K562 (cell line): ENCODE data around the gene INSYN2B. TPM values are rescaled to one million over a fixed set of nuclear protein-coding genes. Genes with fewer than 3 reads are reported as not detected.

Experiments
- ATAC-seq: fragments of 200-7000 bp; cut with Tn5 transposase; 3 replicates; pipeline ENCODE4 v1.9.1; 2020; ENCODE audit warnings: moderate library complexity
- BruUV-seq: library from RNA; stranded (reverse); fragments of 400-500 nt; replicated peaks from 2 replicates; lab custom pipeline; 2021; lab: Mats Ljungman, UMichigan
- CTCF ChIA-PET: fragments of 300-600 bp; formaldehyde crosslinking; extraction: SDS; loops from one replicate; lab custom pipeline; 2021; ENCODE audit warnings: low intra/inter-chr PET ratio; lab: Yijun Ruan, JAX
- POLR2A ChIA-PET: fragments of 300-600, 350-650 bp; sonication (Branson Sonifier 250); formaldehyde crosslinking; extraction: SDS; loops from one replicate; lab custom pipeline; 2021; ENCODE audit warnings: antibody characterized with exemption, inconsistent platforms; lab: Yijun Ruan, JAX
- DNase-seq, 4 experiments: peaks; one replicate each; pipeline versions ENCODE4 v3.0.0 to v3.0.0-alpha.2; 2011 to 2018; ENCODE audit warnings: low spot score in 3 of 4, mixed read lengths in 3 of 4; ENCODE audit errors: extremely low read depth in 1 of 4
- FAIRE-seq: peaks from 2 replicates; lab custom pipeline; 2011; peaks lifted over from hg19 to GRCh38; lab: Jason Lieb, UNC
- H2AFZ ChIP-seq: 2 replicates; pipeline ENCODE4 v1.6.0; 2011; ENCODE audit warnings: low read depth, low read length, control low read depth, inconsistent platforms
- H3K27ac ChIP-seq: fragments of 200-600 bp; 3 replicates; pipeline ENCODE4 v1.8.0; 2011; ENCODE audit warnings: low read depth, mild to moderate bottlenecking, control low read depth, inconsistent platforms, low read length, moderate library complexity, mixed read lengths; ENCODE audit errors: extremely low read depth
- H3K27me3 ChIP-seq, 2 experiments: fragments of 300-600 bp in 1 of 2; 2 replicates in 1 of 2; 3 replicates in 1 of 2; pipeline versions ENCODE4 v1.6.0 to v1.8.0; 2011; ENCODE audit warnings: inconsistent platforms in 2 of 2, low read length in 2 of 2, mild to moderate bottlenecking in 1 of 2, mixed read lengths in 1 of 2, moderate library complexity in 1 of 2; ENCODE audit not compliant: control insufficient read depth in 2 of 2, insufficient read depth in 2 of 2
- H3K36me3 ChIP-seq: fragments of 300-600 bp; 3 replicates; pipeline ENCODE4 v1.8.0; 2011; ENCODE audit warnings: mild to moderate bottlenecking, low read length, inconsistent platforms; ENCODE audit not compliant: control insufficient read depth, insufficient read depth
- H3K4me1 ChIP-seq, 2 experiments: fragments of 200-600 bp in 1 of 2; replicated peaks in 1 of 2; 2 replicates in 1 of 2; 3 replicates in 1 of 2; pipeline versions ENCODE4 v1.5.1 to v1.8.0; 2011; ENCODE audit warnings: inconsistent platforms in 2 of 2, low read length in 2 of 2, mild to moderate bottlenecking in 1 of 2, mixed read lengths in 1 of 2, moderate library complexity in 1 of 2; ENCODE audit not compliant: control insufficient read depth in 2 of 2, insufficient read depth in 2 of 2
- H3K4me2 ChIP-seq: 2 replicates; pipeline ENCODE4 v1.6.1; 2011; ENCODE audit warnings: low read length, control low read depth, inconsistent platforms, mixed read lengths; ENCODE audit not compliant: insufficient read depth
- H3K4me3 ChIP-seq: fragments of 200-600 bp; sonication (generic), shearing (Covaris generic); 2 replicates; pipeline ENCODE4 v1.5.1; 2016; ENCODE audit warnings: control low read depth, inconsistent platforms
- H3K79me2 ChIP-seq: fragments of 200-600 bp; 3 replicates; pipeline ENCODE4 v1.8.0; 2011; ENCODE audit warnings: low read length, inconsistent platforms; ENCODE audit not compliant: control insufficient read depth, insufficient read depth
- H3K9ac ChIP-seq, 2 experiments: 2 replicates each; pipeline versions ENCODE4 v1.6.0 to v1.6.1; 2011; ENCODE audit warnings: low read depth in 2 of 2, low read length in 2 of 2, control low read depth in 1 of 2, inconsistent platforms in 1 of 2, mild to moderate bottlenecking in 1 of 2, mixed read lengths in 1 of 2; ENCODE audit not compliant: insufficient read depth in 1 of 2
- H3K9me1 ChIP-seq: one replicate; pipeline ENCODE4 v1.6.0; 2011; ENCODE audit warnings: inconsistent platforms, mild to moderate bottlenecking, low read length, moderate library complexity; ENCODE audit not compliant: control insufficient read depth, insufficient read depth
- H3K9me3 ChIP-seq: replicated peaks from 2 replicates; pipeline ENCODE4 v1.5.1; 2011; ENCODE audit warnings: low read depth, low read length, inconsistent platforms; ENCODE audit not compliant: control insufficient read depth, insufficient read depth
- H4K20me1 ChIP-seq: replicated peaks from 2 replicates; pipeline ENCODE4 v1.6.1; 2011; ENCODE audit warnings: low read length, inconsistent platforms, mixed read lengths; ENCODE audit not compliant: control insufficient read depth, insufficient read depth
- ELF2 ChIP-seq: fragments of 250-450 bp; sonication (Bioruptor Pico); IDR thresholded peaks from 2 replicates; pipeline ENCODE4 v1.5.0; 2021; ENCODE audit warnings: mild to moderate bottlenecking
- ZFP30 ChIP-seq: fragments of 250-450 bp; sonication (Bioruptor Pico); IDR thresholded peaks from 2 replicates; pipeline ENCODE4 v1.8.0; 2022; ENCODE audit warnings: moderate library complexity, mild to moderate bottlenecking, inconsistent platforms, borderline replicate concordance
- ZNF239 ChIP-seq: fragments of 250-450 bp; sonication (Bioruptor Pico); IDR thresholded peaks from 2 replicates; pipeline ENCODE4 v1.4.0; 2020; ENCODE audit warnings: mild to moderate bottlenecking
- ZNF318 ChIP-seq, 2 experiments: fragments of 450-650 bp; IDR thresholded peaks; 2 replicates each; pipeline ENCODE4 v1.6.1; 2016; ENCODE audit warnings: mild to moderate bottlenecking in 2 of 2, borderline replicate concordance in 1 of 2, low read depth in 1 of 2, moderate library complexity in 1 of 2
- ZNF589 ChIP-seq: fragments of 200-800 bp; sonication (Bioruptor generic); IDR thresholded peaks from 2 replicates; pipeline ENCODE4 v1.6.1; 2016; ENCODE audit warnings: low read depth, missing genetic modification characterization, missing compliant biosample characterization
- ZNF717 ChIP-seq: fragments of 250-450 bp; sonication (Bioruptor Pico); IDR thresholded peaks from 2 replicates; pipeline ENCODE4 v1.5.0; 2021
- WGBS: fragments of 100-300 bp; shearing (Covaris generic); methylation state at CpG from one replicate; pipeline ENCODE4 v1.1.6; 2016; ENCODE audit warnings: low coverage, mixed read lengths; ENCODE audit not compliant: insufficient coverage; ENCODE audit errors: missing lambda C conversion rate; 5-methylcytosine and 5-hydroxymethylcytosine counted together
- in situ Hi-C: fragments of 300-500 bp; cut with MboI; formaldehyde crosslinking; loops from 4 replicates; pipeline ENCODE4 v1.15.0; 2018; ENCODE audit warnings: inconsistent platforms, mixed read lengths
- intact Hi-C: fragments of 100-400 bp; cut with micrococcal nuclease; formaldehyde crosslinking; loops from 2 replicates; pipeline ENCODE4 v1.14.2; 2022
- polyA plus RNA-seq, 8 experiments: library from polyadenylated mRNA; depleted of rRNA in 4 of 8; stranded (reverse) in 5 of 8; unstranded in 3 of 8; fragments of >200 nt; fragmentation: Nextera tagmentation in 2 of 8; fragmentation: Illumina TruSeq in 1 of 8; extraction: Ambion mirVana in 2 of 8; extraction: Trizol in 1 of 8; gene quantifications; 2 replicates each; pipeline versions ENCODE4 v1.2.1 to v1.2.3, GENCODE V29; 2011 to 2014; ENCODE audit warnings: inconsistent platforms in 1 of 8, missing spikeins in 1 of 8
- total RNA-seq, 7 experiments: library from RNA; depleted of rRNA in 6 of 7; stranded (reverse); fragments of >200 nt in 6 of 7; fragmentation: Illumina TruSeq in 2 of 7; extraction: Trizol in 2 of 7; gene quantifications; 2 replicates each; pipeline versions ENCODE4 v1.2.1 to v1.2.3, GENCODE V29; 2011 to 2021; ENCODE audit warnings: low replicate concordance in 1 of 7

Gene INSYN2B
- total and polyA plus RNA-seq, 9 of the 15 experiments (the other 6 are each of a cell fraction or from before 2014, with no cell fraction given), result not detected

- H3K36me3 ChIP-seq, result no peaks in the 10 kb centered on the region
- no peak overlapping the region for H3K4me2 ChIP-seq
- FAIRE-seq (no peak), ATAC-seq (no peak), DNase-seq (no peak)
- H3K9me1 ChIP-seq, result no peaks in the 10 kb centered on the region
- 3% methylated on average over 3 of the region's 4 CpGs for WGBS
- H3K4me1 ChIP-seq, result no peaks in the 10 kb centered on the region
- intact Hi-C loops, result no loop called here
- no peaks in the 10 kb centered on the region for H4K20me1 ChIP-seq
- H3K27ac ChIP-seq, result no peak overlapping the region
- in situ Hi-C loops, result no loop called here
- no peak overlapping the region for H3K9ac ChIP-seq
- TF ChIP-seq ELF2, result no peak
- H3K79me2 ChIP-seq, result no peaks in the 10 kb centered on the region
- ChIA-PET POLR2A (no interaction called here), CTCF (interaction anchor here (0.6 kb wide), 1 partner anchor 70 kb away, joined by 4 read pairs; no protein-coding TSS in a partner anchor)
- H3K9me3 ChIP-seq, result no peaks in the 10 kb centered on the region
- BruUV-seq, result no TSS peak
- no peak overlapping the region for H3K4me3 ChIP-seq
- H2AFZ ChIP-seq, result no peak overlapping the region
- peaks cover 0 to 4% of the 10 kb centered on the region in 2 experiments; a peak in 1 of 5 replicates for H3K27me3 ChIP-seq
Measured at GRCh38 chr5:169911448-169912212, 68.7 kb downstream of the INSYN2B start.

GRCh38 chr5:169910393-169910792 is 69.9 kb downstream of the INSYN2B start:
- in situ Hi-C loops (no loop called here), intact Hi-C loops (no loop called here)
- no TSS peak for BruUV-seq
- H3K4me2 ChIP-seq, result no peak overlapping the region
- H3K9me1 ChIP-seq, result no peaks in the 10 kb centered on the region
- H3K27ac ChIP-seq, result no peak overlapping the region
- H3K9me3 ChIP-seq, result no peaks in the 10 kb centered on the region
- no peak overlapping the region for H3K9ac ChIP-seq
- no peak for ATAC-seq
- POLR2A ChIA-PET, result interaction anchor here (1.1 kb wide), 1 partner anchor 13 kb away, joined by 3 read pairs; no protein-coding TSS in a partner anchor
- H3K27me3 ChIP-seq, result peaks cover 0 to 4% of the 10 kb centered on the region in 2 experiments; a peak in 1 of 5 replicates
- H3K36me3 ChIP-seq, result no peaks in the 10 kb centered on the region
- CTCF ChIA-PET, result no interaction called here
- FAIRE-seq, result no peak
- no peak for DNase-seq
- 10% methylated on average over 5 of the region's 5 CpGs for WGBS
- H2AFZ ChIP-seq, result no peak overlapping the region
- no peaks in the 10 kb centered on the region for H4K20me1 ChIP-seq
- H3K4me3 ChIP-seq, result no peak overlapping the region
- H3K4me1 ChIP-seq, result no peaks in the 10 kb centered on the region
- no peaks in the 10 kb centered on the region for H3K79me2 ChIP-seq
- no peak for TF ChIP-seq ZNF239
- TF ChIP-seq ZNF589 (CRISPR knock-in tag), result no peak
- TF ChIP-seq ZNF318 (IDR thresholded peaks at IDR 0.05; ENCODE audit: borderline replicate concordance in 1 of 2, low read depth in 1 of 2), result no peak
- no peak for TF ChIP-seq ZNF717
- TF ChIP-seq ZFP30, result no peak
